HG03280 (cell line): ENCODE results near the gene KRTAP10-9.
"Not testable (repeated sequence)": the region's sequence is repeated elsewhere in the genome, so short reads cannot be mapped to it uniquely, and the experiment has no call there.

Experiments
- ATAC-seq: cut with Tn5 transposase; IDR thresholded peaks from one replicate; pipeline ENCODE4 v1.9.1; 2021; ENCODE audit warnings: mild to moderate bottlenecking, moderate library complexity; ENCODE audit not compliant: unreplicated experiment

KRTAP10-9 gene, protein sequence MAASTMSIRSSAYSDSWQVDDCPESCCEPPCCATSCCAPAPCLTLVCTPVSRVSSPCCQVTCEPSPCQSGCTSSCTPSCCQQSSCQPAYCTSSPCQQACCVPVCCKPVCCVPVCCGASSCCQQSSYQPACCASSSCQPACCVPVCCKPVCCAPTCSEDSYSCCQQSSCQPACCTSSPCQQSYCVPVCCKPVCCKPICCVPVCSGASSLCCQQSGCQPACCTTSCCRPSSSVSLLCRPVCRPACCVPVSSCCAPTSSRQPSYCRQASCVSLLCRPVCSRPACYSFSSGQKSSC

DNA sequence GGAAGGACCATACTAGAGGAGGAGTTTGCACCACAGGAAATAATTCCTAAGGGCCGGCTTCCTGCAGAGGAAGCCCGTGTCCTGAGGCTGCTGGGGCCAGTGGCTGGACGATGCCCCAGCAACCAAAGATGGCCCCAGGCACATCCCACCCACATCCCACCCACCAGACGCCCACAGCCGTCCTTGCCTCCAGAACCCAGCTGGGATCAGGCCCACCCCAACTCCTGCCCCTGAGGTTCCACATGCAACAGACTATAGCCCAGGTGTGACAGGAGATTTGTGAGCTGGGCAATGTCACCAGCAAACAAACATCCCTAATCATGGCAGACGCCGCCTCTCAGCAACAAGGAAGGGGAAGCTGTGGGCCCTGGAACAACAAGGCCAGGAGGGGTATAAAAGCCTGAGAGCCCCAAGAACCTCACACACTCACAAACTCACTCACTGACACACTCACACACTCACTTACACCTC is at the start of gene KRTAP10-9:
Gene KRTAP10-9, plus strand, starts transcription at position 421 of the 471 bp plus-strand sequence. CDS start 79 bp downstream, outside the sequence.
- no peak for ATAC-seq

DNA sequence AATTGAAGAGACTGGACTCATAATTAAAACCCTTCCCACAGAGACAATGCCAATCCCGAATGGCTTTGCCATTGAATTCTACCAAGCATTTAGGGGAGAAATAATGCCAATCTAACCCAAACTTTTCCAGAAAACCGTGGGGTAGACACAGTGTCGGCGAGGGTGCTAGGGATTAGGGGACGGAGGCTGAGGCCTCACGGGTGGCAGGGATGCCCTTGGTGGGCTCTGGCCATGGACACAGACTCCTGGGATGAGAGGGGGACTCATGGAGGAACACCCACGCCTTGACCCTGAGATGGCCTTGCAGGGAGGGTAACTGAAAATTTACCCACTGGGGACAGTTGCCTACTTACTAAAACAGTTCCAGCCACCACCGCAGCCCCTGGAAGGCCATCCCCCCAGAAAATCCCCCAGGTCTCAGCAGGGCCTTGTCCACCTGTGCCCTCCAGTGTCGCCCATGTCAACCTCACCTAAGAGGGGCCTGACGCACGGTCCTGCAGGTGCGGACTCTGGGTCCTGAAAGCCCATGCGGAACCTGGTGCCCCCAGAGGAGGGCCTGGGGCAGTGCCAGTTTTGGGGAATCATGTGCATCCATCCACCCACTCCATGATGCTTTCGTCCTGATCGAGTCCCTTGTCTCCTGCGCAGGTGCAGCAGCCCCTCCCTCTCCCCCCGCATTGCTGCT is 48.4 kb upstream of the KRTAP10-9 start:
- no peak for ATAC-seq

GRCh38 chr21:44579056-44579832 is 47.6 kb upstream of the KRTAP10-9 start:
- no peak for ATAC-seq

- no peak for ATAC-seq
Measured at GRCh38 chr21:44579833-44580144, 47.1 kb upstream of the KRTAP10-9 start.

DNA sequence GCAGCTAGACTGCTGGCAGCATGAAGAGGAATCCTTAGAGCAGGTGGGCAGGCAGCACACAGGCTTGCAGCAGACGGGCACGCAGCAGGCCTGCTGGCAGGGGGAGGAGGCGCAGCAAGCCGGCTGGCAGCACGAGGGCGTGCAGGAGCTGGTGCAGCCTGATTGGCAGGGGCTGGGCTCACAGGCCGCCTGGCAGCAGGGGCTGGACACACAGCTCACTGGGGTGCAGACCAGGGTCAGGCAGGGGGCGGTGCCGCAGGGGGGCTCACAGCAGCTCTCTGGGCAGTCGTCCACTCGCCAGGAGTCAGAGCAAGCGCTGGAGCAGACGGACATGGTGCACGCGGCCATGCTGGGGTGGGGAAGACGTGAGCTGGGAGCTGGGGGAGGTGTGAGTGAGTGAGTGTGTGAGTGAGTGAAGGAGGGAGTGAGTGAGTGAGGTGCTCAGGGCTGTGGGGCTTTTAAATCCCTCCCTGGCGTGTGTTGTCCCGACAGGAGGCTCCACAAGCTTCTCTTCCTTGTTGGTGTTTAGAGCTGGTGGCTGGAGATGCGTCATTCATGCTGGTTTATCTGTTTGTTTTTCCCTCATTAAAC is 46.6 kb upstream of the KRTAP10-9 start, which contains the start of gene KRTAP10-5:
Gene KRTAP10-5, minus strand, starts transcription at position 374 of the 591 bp plus-strand sequence. Its CDS starts 26 bp downstream, at position 348.
- ATAC-seq = not testable (repeated sequence)

DNA sequence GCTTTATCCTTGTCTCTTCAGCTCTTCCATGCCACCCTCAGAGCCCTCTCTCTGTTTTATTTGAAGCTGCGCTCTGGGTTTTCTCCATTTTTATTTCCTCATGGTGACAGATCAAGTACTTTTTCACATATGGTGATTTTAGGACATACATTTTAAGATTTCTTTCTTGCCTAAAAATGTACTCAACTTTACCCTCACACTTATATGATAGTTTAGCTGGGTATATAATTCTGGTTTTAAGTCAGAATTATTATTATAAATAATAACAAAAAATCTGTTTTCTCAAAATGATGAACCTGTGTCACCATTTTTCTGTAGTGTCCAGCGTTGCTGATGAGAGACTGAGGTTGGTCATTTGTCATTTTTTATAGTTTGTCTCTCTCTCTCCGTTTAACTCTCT is 45.7 kb upstream of the KRTAP10-9 start:
- ATAC-seq = no peak

DNA sequence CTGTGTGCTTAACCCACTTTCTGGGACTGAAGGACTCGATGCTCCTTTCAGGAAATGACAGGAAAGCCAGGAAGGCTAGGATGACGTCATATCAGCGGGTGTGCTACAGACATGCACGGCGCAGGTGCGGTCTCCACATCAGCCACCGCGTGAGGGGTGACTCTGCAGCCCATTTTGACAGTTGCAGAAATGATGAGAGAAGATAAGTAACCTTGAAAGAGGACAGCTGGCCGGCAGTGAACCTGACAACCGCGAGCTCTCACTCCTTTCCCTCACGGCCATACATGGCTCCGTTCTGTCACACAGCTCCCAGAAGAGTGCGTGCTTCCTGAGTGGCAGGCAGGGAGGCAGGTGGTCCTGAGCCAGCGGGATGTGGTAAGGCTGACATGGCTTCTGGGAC is 44.8 kb upstream of the KRTAP10-9 start:
- ATAC-seq = no peak

GRCh38 chr21:44583089-44583799 is 43.6 kb upstream of the KRTAP10-9 start:
- ATAC-seq = no peak

GRCh38 chr21:44583800-44584147 is 43.1 kb upstream of the KRTAP10-9 start:
- no peak for ATAC-seq

DNA sequence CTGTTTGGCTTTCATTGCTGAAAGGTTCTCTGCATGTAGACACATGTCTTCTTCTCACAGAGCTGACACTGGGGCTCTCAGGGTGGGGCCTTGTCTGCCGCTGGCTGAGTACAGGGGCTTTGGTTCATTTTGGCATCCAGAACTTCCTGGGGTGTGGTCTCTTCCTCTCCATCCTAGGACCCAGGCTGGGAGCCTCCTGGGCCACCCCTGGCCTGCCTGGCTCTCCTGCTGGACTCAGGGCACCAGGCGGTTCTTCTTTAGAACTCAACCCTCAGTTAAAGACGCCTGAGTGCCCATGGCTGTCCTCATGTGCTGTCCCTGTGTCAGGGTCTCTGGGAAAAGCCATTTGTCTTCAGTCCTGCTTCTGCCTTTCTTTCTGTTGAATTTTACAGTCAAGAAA is 41.0 kb upstream of the KRTAP10-9 start:
- ATAC-seq = no peak

GRCh38 chr21:44589094-44589493 is 37.8 kb upstream of the KRTAP10-9 start:
- no peak for ATAC-seq

- no peak for ATAC-seq
Measured at GRCh38 chr21:44589586-44590305, 37.1 kb upstream of the KRTAP10-9 start.

DNA sequence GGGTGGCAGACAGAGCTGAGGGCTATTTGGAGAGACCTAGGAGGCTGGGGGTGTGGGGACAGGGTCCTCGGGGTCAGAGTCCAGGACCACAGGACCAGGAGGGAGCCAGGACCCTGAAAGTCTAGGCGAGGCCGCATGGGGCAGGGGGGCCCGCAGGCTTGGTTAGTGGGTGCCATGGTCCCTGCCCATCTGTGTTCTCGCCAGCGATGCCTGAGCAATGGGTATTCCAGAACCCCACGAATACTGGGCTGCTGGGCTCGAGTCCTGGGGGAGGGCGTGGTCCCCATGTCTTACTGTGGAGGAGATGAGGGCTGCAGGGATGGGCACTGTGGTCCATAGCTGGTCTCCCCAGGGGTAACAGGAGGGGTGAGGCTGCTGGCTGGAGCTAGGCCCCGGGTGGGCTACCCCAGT is 36.6 kb upstream of the KRTAP10-9 start:
- ATAC-seq = no peak

GRCh38 chr21:44590897-44591800 is 35.7 kb upstream of the KRTAP10-9 start:
- not testable (repeated sequence) for ATAC-seq

GRCh38 chr21:44591801-44592130 is 35.1 kb upstream of the KRTAP10-9 start:
- not testable (repeated sequence) for ATAC-seq

DNA sequence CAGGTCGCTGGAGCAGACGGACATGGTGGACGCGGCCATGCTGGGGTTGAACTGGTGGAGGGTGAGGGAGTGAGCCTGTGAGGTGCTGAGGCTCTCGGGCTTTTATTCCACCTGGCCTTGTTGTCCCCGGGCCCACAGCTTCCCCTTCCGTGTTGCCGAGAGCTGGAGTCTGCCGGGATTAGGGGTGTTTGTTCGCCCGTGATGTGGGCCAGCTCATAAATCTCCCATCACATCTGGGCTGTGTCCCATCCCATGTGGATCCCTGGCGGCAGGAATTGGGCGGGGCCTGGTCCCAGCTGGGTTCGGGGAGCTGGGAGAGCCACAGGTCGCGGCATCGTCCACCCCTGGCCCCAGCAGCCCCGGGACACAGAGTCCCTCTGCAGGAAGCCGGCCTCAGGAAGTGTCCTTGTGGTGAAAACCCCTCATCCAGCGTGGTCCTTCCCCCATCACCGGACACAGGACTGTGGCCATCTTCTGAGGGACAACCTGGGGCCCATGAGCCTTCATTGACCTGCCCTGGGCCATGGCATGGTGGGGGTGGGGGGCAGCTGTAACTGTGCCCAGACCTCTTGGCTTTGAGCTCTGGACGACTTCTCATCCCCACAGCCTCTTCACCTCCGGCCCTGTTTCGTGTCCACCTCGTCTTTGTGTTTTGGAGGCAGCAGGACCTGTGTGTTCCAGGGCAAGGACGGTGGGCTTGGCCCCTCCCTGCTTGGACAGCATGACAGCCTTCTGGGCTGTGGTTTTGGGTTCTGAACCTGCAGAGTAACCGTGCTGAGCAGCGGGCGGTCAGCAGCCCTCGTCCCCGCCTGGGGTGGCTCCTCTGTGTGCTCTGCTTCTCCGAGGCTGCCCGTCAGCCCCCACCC is 34.2 kb upstream of the KRTAP10-9 start, which contains the start of gene KRTAP10-6:
Gene KRTAP10-6, minus strand, starts transcription at position 60 of the 866 bp plus-strand sequence. Its CDS starts 21 bp downstream, at position 39.
- no peak for ATAC-seq

DNA sequence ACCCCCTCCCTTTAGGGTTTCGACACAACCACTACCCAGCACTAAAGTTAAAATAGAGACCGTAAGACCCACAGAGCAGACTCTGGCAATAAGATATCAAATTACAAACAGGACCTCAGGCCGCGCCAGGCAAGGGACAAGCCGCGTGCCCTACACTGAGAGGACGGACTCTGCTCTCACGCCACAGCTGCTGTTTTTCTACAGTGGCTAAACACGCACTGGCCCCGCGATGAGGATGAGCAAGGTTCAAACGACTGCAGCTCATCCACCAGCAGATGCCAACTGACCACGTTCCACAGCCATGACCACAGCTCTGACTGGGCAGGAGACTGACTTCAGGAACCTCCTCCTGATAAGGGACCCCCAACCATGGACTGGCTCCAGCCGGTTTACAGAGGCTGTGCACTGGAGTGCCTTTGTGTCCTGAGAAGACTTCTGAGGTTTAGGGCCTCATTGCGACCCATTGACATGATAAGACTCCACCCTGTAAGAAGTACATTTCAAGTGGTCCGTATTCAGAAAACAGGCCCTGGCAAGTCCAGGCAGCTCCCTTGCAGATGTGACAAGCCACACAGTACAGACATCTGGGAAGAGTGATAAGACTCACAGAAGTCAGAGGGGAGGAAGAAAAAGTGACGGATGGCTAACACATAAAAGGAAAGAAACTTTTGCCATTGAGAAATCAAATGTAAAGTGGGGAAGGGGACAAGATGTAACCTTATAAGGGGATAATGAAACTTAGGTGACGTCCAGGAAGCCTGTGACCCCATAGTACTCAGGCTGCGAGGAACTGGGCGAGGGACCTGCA is 33.1 kb upstream of the KRTAP10-9 start:
- ATAC-seq = no peak
